Fibroblast of skin of right biceps (primary cell): ENCODE results near the gene ABCD1.
A peak's percentile ranks its signal among the peaks of the same experiment; 100 is the strongest.
"Not testable (repeated sequence)": the region's sequence is repeated elsewhere in the genome, so short reads cannot be mapped to it uniquely, and the experiment has no call there.

Experiments used
- DNase-seq: peaks from one replicate; pipeline ENCODE4 v3.0.0-alpha.2; 2013

ABCD1 gene

DNA sequence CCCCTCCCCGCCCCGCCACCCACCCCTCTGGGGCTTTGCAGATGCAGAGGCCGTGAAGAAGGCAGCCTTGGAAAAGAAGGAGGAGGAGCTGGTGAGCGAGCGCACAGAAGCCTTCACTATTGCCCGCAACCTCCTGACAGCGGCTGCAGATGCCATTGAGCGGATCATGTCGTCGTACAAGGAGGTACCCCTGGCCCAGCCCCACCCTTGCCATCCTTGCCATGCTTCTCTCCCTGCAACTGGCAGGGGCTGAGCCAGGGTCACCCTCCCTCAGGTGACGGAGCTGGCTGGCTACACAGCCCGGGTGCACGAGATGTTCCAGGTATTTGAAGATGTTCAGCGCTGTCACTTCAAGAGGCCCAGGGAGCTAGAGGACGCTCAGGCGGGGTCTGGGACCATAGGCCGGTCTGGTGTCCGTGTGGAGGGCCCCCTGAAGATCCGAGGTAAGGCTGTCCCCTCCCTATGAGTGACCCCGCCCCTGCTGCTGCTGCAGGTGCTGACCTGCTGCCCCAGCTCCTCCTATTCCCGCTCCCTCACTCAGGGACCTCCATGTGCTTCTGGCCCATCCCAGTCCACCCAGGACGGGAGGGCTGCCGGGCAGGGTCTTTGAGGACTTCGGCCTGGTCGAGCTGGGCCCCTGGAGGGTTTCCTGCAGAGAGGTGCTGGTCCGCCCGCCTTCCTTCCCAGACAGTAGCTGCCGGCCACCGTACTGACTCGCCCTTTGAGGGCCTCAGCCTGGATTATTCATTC is 11.6 kb downstream of the ABCD1 start:
- DNase-seq, result no peak

DNA sequence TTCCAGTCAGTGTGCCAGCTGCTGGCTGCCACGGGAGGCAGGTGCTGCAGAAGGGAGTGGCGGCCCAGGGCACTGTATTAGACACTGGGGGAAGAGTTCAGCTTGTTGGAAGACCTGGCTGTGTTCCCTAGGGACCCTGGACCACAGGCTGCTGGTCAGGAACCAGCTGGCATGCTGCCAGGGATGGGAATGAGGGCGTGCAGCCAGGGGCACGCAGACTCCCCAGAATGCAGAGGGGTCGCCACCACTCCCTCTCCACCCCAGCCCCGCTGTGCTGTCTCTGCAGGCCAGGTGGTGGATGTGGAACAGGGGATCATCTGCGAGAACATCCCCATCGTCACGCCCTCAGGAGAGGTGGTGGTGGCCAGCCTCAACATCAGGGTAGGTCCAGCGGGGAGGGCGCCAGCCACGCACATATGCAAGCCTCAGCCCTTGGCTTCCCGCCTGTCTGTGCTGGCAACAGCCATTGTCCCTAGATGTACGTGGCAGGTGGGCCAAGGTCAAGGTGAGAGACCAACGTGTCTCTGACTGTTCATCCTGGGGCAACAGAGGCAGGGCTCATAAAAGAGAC is 12.3 kb downstream of the ABCD1 start:
- no peak for DNase-seq

DNA sequence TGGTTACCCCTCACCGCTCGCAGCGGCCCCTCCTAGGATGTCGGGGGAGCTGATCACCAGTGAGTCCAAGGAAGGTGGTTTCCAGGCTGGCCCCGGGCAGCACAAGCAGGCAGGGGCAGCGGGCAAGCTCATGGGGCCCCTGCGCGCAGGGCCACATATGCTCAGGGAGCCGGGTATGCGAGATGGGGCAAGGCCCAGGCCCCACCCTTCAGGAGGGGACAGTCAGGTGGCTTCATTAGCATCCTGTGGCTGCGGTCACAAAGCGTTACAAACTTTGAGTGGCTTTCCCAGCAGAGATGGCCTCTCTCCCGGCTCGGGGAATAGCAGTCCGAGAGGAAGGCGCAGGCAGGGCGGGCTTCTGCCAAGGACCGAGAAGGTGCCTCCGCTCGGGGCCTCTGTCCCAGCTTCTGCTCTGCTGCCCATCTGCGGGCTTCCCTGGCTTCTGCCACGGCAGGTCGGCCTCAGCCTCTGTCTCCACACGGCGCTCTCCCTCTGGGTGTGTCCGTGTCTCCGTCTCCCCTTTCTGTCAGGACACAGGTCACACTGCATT is 13.5 kb downstream of the ABCD1 start:
- DNase-seq, result no peak

DNA sequence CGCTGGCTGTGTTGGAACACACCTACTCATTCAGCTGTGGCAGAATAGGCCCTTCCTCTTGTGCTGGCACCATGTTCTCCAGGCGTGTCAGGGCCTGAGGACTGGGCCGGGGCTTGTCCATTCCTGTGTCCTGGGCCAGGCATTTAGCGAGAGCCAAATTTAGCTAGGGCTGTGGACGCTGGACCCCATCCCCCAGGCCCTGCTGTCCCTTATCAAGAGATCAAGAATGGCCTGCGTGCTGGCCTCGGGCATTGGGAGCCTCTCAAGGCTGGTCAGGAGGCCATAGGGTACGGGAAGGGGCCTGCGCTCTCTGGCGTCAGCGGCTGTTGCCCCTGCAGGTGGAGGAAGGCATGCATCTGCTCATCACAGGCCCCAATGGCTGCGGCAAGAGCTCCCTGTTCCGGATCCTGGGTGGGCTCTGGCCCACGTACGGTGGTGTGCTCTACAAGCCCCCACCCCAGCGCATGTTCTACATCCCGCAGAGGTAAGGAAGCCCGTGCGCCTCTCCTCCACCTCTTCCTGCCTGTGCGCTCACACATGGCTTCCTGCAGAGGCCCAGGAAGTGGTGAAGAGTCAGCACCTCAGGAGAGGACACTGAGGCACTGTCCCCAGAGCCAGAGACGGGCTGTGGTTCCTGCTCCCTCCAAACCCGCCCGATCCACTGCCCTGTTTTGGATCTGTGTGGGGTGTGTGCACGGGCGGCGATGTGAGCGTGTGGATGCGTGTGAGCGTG is 15.3 kb downstream of the ABCD1 start:
- DNase-seq, result no peak

DNA sequence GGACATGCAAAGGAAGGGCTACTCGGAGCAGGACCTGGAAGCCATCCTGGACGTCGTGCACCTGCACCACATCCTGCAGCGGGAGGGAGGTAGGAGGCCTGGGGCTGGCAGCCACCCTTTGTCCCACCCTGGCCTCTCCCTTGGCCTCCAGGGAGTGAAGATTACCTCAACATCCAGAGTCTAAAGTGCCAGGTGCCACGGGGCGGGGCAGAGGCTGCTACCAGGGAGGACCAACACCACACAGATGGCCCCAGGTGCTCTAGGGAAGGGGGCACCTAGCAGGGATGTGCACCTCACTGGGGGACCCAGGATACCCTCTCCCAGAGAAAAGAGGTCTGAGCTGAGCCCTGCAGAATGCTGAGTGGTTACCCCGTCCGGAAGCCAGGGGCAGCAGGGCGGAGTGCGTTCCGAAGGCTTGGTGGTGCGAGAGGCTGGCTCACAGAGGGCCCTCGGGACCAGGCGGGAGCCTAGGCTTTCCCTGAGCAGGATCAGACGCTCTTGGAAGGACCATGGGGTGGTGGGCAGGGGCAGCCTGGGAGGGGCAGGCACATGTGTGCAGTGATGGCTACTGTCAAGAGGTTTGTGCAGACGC is 16.1 kb downstream of the ABCD1 start:
- DNase-seq, result no peak

DNA sequence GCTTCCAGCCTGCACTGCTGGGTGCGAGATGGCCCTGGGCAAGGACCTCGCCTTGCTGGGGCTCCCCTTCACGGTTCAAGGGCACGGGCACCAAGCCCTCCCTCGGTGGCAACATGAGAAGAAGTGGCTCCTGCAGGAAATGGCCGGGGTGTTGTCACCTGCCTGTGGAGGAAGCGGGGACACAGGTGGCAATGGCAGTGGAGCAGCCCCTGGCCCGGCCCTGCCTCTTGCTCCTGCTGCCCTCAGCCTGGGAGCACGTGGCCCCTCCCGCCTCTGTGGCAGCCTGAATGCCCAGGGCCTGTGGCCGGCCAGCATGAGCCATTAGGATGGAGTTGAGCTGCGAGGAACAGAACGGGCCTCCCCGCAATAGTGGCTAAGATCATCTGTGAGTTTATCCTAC is 16.8 kb downstream of the ABCD1 start:
- no peak for DNase-seq

DNA sequence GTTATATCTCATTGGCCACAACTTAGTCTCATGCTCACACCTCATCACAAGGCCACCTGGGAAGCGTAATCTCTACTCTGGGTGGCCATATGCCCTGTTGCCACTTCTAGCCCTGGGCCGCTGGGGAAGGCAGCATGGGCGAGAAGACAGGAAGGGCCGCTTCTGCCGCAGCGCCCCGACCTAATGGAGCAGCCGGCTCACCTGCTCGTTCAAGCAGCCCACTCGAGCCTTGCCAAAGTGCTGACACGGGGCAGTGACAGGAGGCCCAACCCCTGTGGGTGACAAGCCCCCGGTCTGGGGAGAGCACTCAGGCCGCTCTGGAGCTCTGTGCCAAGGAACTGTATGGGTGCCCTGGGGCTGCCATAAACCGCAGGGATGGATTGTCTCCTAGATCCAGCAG is 17.5 kb downstream of the ABCD1 start:
- not testable (repeated sequence) for DNase-seq

DNA sequence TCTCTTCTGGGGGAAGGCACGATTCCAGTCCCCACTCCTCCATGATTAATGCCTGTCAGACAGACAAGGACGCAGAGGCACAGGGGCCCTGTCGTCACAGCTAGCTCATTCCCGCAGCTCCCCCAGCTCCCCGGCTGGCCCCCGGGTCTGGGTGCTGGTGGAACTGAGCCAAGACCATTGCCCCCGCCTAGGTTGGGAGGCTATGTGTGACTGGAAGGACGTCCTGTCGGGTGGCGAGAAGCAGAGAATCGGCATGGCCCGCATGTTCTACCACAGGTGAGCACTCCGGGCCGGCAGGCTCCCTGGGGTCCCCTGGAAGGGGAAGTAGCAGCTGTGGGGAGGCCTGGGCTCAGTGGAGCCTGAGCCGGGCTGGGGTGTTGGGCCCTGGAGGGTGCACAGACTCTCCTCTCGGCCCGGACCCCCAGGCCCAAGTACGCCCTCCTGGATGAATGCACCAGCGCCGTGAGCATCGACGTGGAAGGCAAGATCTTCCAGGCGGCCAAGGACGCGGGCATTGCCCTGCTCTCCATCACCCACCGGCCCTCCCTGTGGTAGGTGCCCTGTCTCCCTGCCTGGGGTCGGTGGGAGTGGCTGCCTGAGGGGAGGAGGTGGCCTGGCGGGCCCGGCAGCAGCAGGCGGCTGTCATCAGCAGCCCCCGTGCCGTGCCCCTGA is 18.3 kb downstream of the ABCD1 start:
- DNase-seq, result not testable (repeated sequence)

DNA sequence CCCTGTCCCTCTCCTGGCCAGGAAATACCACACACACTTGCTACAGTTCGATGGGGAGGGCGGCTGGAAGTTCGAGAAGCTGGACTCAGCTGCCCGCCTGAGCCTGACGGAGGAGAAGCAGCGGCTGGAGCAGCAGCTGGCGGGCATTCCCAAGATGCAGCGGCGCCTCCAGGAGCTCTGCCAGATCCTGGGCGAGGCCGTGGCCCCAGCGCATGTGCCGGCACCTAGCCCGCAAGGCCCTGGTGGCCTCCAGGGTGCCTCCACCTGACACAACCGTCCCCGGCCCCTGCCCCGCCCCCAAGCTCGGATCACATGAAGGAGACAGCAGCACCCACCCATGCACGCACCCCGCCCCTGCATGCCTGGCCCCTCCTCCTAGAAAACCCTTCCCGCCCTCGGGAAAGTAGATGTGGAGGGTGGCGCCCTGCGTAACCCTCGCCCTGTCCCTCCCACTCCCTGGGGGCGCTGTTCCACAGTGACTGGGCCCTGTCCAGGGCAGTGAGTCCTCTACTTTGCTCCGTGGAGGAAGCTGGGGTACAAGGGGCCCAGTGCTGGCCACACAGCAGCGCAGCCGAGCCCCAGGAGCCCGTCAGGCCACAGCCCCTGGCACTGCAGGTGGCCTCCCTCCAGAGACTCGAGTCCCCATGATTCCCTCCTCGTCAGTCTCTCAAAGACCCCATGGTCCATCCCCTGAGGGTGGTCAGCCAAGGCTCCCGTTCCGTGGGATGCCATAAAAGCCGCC is 19.0 kb downstream of the ABCD1 start:
- DNase-seq, result peak; percentile 53

DNA sequence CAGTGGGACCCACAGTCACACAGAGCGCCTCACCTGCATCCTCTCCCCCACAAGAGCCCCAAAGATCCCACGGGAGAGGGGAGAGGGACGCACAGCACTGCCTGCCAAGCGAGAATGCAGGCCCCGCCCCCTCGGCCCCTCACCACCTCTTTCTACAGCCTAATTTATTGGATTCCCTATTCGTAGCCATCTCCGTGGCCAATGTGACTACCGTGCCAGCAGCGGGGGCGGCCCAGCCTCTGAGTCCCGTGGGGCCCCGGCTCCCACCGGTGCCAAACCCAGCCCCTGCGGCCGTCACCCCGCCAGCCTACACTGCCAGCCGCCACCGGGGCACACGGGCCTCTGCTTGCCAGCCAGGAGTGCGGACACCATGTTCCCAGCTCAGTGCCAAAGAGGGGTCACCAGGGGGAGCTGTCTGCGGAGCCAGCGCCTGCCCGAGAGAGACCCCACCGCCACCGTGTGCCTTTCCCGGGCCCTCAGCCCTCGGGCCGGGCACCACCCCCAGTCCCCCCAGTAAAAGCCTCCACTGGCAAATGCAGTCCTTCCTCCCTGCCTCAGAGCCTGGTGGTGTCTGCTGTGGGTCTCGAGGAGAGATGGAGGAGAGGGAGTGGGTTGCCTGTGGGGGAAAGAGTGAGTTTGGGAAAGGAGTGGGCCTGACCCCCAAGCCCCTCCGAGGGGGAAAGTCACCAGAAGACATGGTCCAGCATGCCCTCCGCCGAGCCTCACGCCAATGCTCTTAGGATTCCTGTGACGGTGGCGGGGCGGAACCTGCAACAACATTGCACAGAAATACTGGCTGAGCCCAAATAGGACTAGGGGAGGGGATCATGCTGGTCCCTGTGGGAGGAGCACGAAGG is 19.8 kb downstream of the ABCD1 start:
- peak; percentile 37 for DNase-seq

DNA sequence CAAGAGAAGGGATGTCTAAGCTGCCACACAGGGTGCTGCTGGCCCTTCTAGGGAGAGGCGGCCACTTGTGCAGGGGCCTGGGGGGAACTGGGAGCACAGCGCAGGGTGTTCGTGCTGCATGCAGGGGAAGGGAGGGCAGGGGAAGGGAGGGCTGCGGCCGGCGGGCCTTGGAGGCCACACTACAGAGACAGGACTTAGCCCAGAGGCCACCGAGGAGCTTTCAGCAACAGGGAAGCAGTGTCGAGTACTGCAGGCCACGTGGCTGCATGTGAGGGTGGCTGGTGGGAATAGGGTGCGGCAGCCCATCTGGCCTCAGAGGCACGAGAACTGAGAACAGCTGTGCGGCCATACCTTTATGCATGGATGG is 20.4 kb downstream of the ABCD1 start:
- DNase-seq, result not testable (repeated sequence)

DNA sequence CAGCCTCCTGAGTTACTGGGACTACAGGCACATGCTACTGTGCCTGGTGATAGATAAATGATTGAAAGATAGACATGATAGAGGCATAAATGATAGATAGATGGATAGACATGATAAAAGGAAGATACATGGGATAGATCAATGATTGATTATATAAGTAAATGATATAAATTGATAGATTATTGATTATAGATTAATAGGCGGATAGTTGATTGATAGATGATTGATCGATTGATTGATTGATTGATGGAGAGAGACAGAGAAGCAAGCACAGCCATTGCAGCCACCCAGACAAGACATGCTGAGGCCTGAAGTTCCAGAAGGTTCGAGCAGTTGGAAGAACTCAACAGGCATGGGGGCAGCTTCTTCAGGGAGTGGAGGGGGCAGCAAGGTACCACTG is 21.7 kb downstream of the ABCD1 start:
- DNase-seq, result no peak

DNA sequence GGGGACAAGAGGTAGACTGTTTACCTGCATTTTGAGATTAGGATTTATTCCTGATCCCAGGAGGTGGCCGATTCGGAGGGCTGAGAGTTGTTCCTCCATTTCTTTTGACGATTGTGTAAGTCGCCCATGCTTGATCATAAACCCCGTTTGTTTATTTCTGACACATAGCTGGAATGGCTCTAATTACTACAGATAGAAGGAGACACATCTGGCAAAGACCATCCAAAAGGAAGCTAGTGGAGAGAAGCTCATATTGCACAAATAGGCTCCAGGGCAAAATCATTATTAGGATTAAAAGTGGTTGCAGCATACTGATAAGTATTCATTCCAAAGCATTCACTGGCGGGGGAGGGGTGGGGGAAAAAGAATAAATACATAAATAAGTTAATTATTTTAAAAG is 22.3 kb downstream of the ABCD1 start:
- not testable (repeated sequence) for DNase-seq

DNA sequence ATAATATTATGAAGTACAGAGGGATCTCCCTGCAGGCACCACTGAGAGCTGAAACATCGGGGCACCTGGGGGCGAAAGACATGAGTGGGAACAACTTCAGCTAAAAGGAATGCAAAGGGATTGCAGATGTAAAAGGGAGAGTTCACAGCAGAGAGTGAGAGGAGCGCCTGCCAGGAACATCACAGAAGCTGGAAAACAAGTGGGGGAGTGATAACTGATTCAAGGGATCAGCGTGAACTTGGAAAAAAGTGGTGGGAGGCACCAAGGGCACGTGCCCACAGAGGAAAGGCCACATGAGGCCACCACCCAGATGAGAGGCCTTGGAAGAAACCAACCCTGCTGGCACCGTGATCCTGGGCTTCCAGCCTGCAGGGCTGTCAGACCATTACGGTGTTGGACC is 24.4 kb downstream of the ABCD1 start:
- not testable (repeated sequence) for DNase-seq

DNA sequence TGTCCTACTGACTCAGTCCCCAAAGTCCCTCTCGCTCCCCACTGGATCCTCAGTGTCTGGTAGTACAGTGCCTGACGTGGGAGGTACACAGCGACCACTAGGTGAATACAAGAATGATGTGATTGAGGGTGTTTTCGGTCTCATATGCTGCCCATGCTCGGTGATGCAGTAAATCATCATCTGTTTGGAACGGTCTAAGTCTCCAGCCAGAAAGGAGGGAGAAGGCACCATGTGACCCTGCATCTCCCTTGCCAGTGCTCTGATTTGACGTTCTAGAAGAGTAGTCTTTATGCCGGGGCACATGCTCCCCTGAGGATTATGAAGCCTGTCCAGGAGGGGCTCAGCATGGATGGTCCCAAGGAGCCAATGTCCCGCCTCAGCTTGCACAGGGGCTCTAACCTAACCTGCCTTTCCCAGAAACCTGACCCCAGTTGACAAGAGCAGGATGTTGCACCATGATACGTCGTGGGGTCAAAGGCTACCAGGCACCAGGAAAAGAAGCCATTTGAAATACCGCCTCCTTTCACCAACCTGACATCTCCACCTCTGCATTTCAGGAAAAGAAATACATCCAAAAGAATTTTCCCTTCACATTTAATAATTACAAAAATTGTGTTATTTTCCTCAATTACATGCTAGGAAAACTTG is 25.6 kb downstream of the ABCD1 start:
- no peak for DNase-seq

DNA sequence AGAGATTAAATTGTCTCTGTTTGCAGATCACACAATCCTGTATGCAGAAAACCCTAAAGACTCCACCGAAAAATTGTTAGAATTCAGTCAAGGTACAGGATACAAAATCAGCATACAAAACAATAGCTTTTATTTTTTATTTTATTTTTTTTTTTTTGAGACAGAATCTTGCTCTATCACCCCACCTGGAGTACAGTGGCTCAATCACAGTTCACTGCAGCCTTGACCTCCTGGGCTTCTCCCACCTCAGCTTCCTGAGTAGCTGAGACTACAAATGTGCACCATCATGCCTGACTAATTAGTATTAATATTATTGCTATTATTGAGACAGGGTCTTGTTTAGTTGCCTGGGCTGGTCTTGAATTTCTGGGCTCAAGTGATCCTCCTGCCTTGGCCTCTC is 30.5 kb downstream of the ABCD1 start:
- no peak for DNase-seq

DNA sequence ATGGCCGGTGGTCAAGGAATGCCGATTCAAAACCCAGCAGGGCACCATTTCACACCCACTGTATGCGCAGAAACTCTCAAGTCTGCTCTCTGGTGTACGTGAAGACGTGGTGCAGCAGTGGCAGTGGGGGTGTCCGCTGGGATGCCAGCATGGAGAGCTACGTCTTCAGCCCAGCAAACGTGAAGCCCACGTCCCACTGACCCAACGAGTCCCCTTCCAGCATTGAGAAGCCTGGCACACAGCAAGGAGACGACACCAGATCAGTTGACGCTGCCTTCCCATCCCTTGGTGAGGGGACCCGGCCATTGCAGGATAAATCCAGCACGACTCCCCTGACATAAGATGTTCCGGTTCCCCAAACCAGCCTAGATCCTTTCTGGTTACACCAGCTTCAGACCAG is 37.2 kb downstream of the ABCD1 start:
- no peak for DNase-seq

DNA sequence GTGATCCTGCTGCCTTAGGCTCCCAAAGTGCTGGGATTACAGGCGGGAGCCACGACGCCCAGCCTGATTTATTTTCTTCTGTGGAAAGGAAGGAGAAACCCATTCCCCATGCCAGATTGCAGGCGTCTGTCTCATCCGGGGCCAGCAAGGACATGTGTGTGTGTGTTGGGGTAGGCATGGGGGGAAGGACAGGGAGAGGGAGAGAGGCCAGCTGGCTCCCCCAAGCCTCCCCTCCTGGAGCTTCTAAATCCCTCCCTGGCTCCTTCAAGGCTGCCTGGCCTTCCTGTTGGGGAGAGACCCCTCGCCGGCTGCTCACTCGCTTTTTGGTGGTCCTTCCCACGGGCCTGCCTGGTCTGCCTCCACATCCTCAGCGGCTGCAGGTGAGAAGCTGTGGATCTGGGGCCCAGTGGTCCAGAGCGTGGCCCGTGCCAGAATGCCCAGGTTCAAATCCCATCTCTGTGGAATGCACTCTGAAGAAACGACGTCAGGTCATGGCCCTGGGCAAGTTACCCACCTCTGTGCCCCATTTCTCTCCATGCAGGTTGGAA is 38.0 kb downstream of the ABCD1 start:
- DNase-seq, result no peak

DNA sequence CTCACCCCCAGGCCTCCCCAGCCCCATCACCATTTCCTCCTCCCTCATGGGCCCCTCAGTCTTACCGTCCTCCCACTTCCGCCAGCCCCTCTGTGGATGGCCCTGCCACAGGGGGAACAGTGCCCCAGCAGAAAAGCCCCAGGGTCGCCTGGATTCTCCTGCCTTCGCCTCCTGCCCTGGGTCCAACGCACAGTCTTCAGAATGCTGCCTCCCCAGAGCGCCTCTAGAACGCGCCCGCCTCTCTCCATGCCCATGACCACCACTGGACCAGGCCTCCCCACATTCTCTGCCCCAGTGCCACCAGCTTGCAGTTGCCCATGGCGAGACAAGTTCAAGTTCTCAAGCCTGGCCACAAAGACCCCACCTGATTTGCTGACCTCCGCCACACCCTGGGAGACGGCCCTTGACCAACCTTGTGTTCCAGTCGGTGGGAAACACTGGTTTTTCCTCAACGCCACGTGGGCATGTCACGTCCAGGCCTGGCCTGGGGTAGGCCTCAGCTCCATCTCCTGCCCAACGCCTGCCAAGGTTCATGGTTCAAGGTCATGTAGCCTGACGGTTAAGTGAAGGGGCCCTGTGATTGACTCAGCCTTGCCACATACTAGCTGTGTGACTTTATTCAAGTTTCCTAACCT is 38.8 kb downstream of the ABCD1 start:
- no peak for DNase-seq
